Thoracic aorta (tissue), 2 donors: Measurements from ENCODE around the gene LYZL6. TPM values are rescaled to one million over a fixed set of nuclear protein-coding genes. Genes with fewer than 3 reads are reported as not detected.

Experiments used
- ATAC-seq: fragments of 150-250 bp; one replicate; pipeline ENCODE4 v1.8.0; 2017; ENCODE audit warnings: low read depth; ENCODE audit not compliant: insufficient number of reproducible peaks, low FRiP score
- DNase-seq: peaks from one replicate; pipeline ENCODE4 v3.0.0-alpha.2; 2020; ENCODE audit warnings: low spot score
- H3K27ac ChIP-seq, 2 donors: fragments of 200-600 bp; sonication (generic); 1 replicate in 1 of 2; 2 replicates in 1 of 2; pipeline ENCODE4 v1.5.1; 2016; ENCODE audit warnings: mild to moderate bottlenecking in 2 of 2, moderate library complexity in 2 of 2
- H3K27me3 ChIP-seq: fragments of 200-600 bp; sonication (generic); replicated peaks from 2 replicates; pipeline ENCODE4 v1.6.0; 2016; ENCODE audit warnings: mild to moderate bottlenecking; ENCODE audit not compliant: insufficient read depth
- H3K36me3 ChIP-seq: fragments of 200-600 bp; sonication (generic); one replicate; pipeline ENCODE4 v1.5.1; 2016
- H3K4me1 ChIP-seq, 2 donors: fragments of 200-600 bp; sonication (generic); 1 replicate in 1 of 2; 2 replicates in 1 of 2; pipeline versions ENCODE4 v1.5.1 to v1.6.0; 2016; ENCODE audit warnings: low read depth in 2 of 2, mild to moderate bottlenecking in 1 of 2; ENCODE audit not compliant: control insufficient read depth in 1 of 2
- H3K4me3 ChIP-seq: fragments of 200-600 bp; sonication (generic); 2 replicates; pipeline ENCODE4 v1.5.1; 2016; ENCODE audit warnings: mild to moderate bottlenecking
- H3K9me3 ChIP-seq: fragments of 200-600 bp; sonication (generic); 2 replicates; pipeline ENCODE4 v1.5.1; 2016
- total RNA-seq, 2 donors: library from RNA; depleted of rRNA; stranded (reverse); fragments of >200 nt; gene quantifications; one replicate each; pipeline versions ENCODE4 v1.1.0 to v1.2.3, GENCODE V29; 2016
- TF ChIP-seq, protein P1 (sequence below): fragments of 200-600 bp; sonication (generic); IDR thresholded peaks from one replicate; pipeline ENCODE4 v1.5.1; 2019; ENCODE audit warnings: antibody characterized with exemption

The LYZL6 gene
- total RNA-seq, 2 donors from 2014 or later = not detected

GRCh38 chr17:35973333-35974260 is 30.1 kb upstream of the LYZL6 start:
- no peak overlapping the region for H3K4me3 ChIP-seq
- ATAC-seq = no peak
- no peaks in the 10 kb centered on the region for H3K9me3 ChIP-seq
- TF ChIP-seq, protein P1, sequence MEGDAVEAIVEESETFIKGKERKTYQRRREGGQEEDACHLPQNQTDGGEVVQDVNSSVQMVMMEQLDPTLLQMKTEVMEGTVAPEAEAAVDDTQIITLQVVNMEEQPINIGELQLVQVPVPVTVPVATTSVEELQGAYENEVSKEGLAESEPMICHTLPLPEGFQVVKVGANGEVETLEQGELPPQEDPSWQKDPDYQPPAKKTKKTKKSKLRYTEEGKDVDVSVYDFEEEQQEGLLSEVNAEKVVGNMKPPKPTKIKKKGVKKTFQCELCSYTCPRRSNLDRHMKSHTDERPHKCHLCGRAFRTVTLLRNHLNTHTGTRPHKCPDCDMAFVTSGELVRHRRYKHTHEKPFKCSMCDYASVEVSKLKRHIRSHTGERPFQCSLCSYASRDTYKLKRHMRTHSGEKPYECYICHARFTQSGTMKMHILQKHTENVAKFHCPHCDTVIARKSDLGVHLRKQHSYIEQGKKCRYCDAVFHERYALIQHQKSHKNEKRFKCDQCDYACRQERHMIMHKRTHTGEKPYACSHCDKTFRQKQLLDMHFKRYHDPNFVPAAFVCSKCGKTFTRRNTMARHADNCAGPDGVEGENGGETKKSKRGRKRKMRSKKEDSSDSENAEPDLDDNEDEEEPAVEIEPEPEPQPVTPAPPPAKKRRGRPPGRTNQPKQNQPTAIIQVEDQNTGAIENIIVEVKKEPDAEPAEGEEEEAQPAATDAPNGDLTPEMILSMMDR = no peak
- no peak overlapping the region for H3K27ac ChIP-seq
- no peak for DNase-seq
- no peaks in the 10 kb centered on the region for H3K27me3 ChIP-seq
- H3K4me1 ChIP-seq = no peaks in the 10 kb centered on the region
- H3K36me3 ChIP-seq = no peaks in the 10 kb centered on the region

DNA sequence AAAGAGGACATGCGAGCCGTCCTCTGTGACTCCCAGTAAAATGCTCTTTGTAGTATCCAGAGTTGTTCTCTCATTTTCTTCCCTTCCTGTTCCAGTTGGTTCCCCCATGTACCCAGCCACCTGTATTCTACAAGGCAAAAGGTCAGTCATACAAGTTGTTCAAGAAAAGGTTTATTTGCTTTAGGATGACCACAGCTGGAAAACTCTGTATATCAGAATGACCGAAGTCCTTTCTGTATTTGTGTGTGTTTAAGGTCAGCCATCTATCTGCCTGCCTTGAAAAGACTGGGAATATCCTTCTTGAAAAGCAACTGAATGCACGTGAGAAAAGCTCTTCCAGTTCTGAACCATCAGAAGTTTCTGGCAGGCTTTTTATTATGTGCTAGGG is 29.4 kb upstream of the LYZL6 start:
- TF ChIP-seq, protein P1 = no peak
- Histone ChIP-seq H3K27ac (no peak overlapping the region), H3K9me3 (no peaks in the 10 kb centered on the region), H3K36me3 (no peaks in the 10 kb centered on the region), H3K4me3 (no peak overlapping the region), H3K4me1 (no peaks in the 10 kb centered on the region), H3K27me3 (no peaks in the 10 kb centered on the region)
- DNase-seq (no peak), ATAC-seq (no peak)

- TF ChIP-seq, protein P1 = no peak
- H3K27me3 ChIP-seq = no peaks in the 10 kb centered on the region
- no peak overlapping the region for H3K27ac ChIP-seq
- no peaks in the 10 kb centered on the region for H3K9me3 ChIP-seq
- H3K4me3 ChIP-seq = no peak overlapping the region
- no peaks in the 10 kb centered on the region for H3K4me1 ChIP-seq
- no peaks in the 10 kb centered on the region for H3K36me3 ChIP-seq
- ATAC-seq (no peak), DNase-seq (no peak)
Measured at GRCh38 chr17:35972535-35972934, 29.0 kb upstream of the LYZL6 start.

- H3K36me3 ChIP-seq = no peaks in the 10 kb centered on the region
- TF ChIP-seq, protein P1 = no peak
- H3K27ac ChIP-seq = no peak overlapping the region
- H3K27me3 ChIP-seq = no peaks in the 10 kb centered on the region
- DNase-seq = no peak
- no peak overlapping the region for H3K4me3 ChIP-seq
- H3K4me1 ChIP-seq = no peaks in the 10 kb centered on the region
- ATAC-seq = no peak
- no peaks in the 10 kb centered on the region for H3K9me3 ChIP-seq
Measured at GRCh38 chr17:35972066-35972465, 28.6 kb upstream of the LYZL6 start.

- ATAC-seq (peak; percentile 19), DNase-seq (peak; percentile 11)
- Histone ChIP-seq H3K27me3 (no peaks in the 10 kb centered on the region), H3K4me1 (no peaks in the 10 kb centered on the region), H3K36me3 (no peaks in the 10 kb centered on the region), H3K27ac (no peak overlapping the region), H3K4me3 (no peak overlapping the region), H3K9me3 (no peaks in the 10 kb centered on the region)
- TF ChIP-seq, protein P1 = peak; percentile 58
Measured at GRCh38 chr17:35969558-35970380, 26.3 kb upstream of the LYZL6 start.
